ENCODE data around the gene THAP11. TPM values are rescaled to one million over a fixed set of nuclear protein-coding genes. Genes with fewer than 3 reads are reported as not detected.

Gene THAP11
- total RNA-seq, 2 experiments from 2014 or later: 31.2 to 32.1 TPM

GRCh38 chr16:67878846-67879245, 36.7 kb downstream of the THAP11 start:
- intact Hi-C loops (cut with DNase I, micrococcal nuclease): no loop called here
- Histone ChIP-seq H3K27ac (ENCODE audit: low read depth in 1 of 2, low read length in 2 of 2) (no peak overlapping the region), H3K9me3 (ENCODE audit: control insufficient read depth in 1 of 2, insufficient read depth in 1 of 2, low read length in 2 of 2) (no peaks in the 10 kb centered on the region), H3K4me3 (ENCODE audit: low read length) (no peak overlapping the region), H3K27me3 (ENCODE audit: control insufficient read depth in 1 of 2, insufficient read depth in 2 of 2, low read length in 2 of 2) (no peaks in the 10 kb centered on the region), H3K36me3 (ENCODE audit: insufficient read depth, low read length) (peaks cover 83% of the 10 kb centered on the region), H3K4me1 (ENCODE audit: insufficient read depth, low read length) (peaks cover 28% of the 10 kb centered on the region)
- Mint-ChIP-seq H3K27me3 (no peaks in the 10 kb centered on the region), H3K4me3 (no peak overlapping the region), H3K4me1 (ENCODE audit: low read depth) (peaks cover 21% of the 10 kb centered on the region), H3K36me3 (ENCODE audit: low read depth) (peaks cover 97% of the 10 kb centered on the region), H3K9me3 (no peaks in the 10 kb centered on the region), H3K27ac (no peak overlapping the region)
- POLR2A ChIA-PET: interaction anchor here (1.0 kb wide), 1 partner anchor 34 kb away, joined by 3 read pairs; no protein-coding TSS in a partner anchor
- DNase-seq (no peak), ATAC-seq (ENCODE audit: poor library complexity) (no peak)
- CTCF ChIA-PET: no interaction called here
- TF ChIP-seq CTCF (IDR thresholded peaks at IDR 0.05): no peak

GRCh38 chr16:67879462-67879861, 37.3 kb downstream of the THAP11 start:
- no peak for TF ChIP-seq CTCF (IDR thresholded peaks at IDR 0.05)
- H3K36me3 Mint-ChIP-seq (ENCODE audit: low read depth): peaks cover 97% of the 10 kb centered on the region

DNA sequence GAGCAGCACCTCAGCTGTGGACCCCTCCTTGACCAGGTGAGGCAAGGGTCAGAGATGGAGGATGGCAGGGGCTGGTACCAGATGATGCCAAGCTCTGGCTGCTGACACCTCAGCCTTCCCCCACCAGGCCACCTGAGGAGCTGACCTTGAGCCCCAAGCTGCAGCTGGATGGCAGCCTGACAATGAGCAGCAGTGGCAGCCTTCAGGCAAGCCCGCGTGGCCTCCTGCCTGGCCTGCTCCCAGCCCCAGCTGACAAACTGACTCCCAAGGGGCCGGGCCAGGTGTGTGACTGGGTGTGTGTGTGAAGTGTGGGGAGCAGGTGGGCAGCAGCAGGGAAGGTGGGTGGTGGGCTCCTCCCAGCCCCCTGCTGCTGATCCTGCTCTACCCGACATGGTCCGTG, 37.8 kb downstream of the THAP11 start:
- peaks cover 100% of the 10 kb centered on the region for H3K36me3 Mint-ChIP-seq (ENCODE audit: low read depth)
- POLR2A ChIA-PET: interaction anchor here (0.5 kb wide), 1 partner anchor 56 kb away, joined by 3 read pairs; no protein-coding TSS in a partner anchor
- H3K27me3 Mint-ChIP-seq: no peaks in the 10 kb centered on the region

More at GRCh38 chr16:67879462-67879861, 37.3 kb downstream of the THAP11 start:
- H3K4me1 Mint-ChIP-seq (ENCODE audit: low read depth): peaks cover 15% of the 10 kb centered on the region
- no peak overlapping the region for H3K4me3 ChIP-seq (ENCODE audit: low read length)
- ChIA-PET POLR2A (interaction anchor here (0.5 to 1.0 kb wide), 2 partner anchors 35 to 57 kb away, joined by 3 read pairs; no protein-coding TSS in a partner anchor), CTCF (no interaction called here)
- H3K27me3 Mint-ChIP-seq: no peaks in the 10 kb centered on the region
- no peaks in the 10 kb centered on the region for H3K27me3 ChIP-seq (ENCODE audit: control insufficient read depth in 1 of 2, insufficient read depth in 2 of 2, low read length in 2 of 2)
- DNase-seq (no peak), ATAC-seq (ENCODE audit: poor library complexity) (no peak)
- H3K4me1 ChIP-seq (ENCODE audit: insufficient read depth, low read length): peaks cover 22% of the 10 kb centered on the region
- H3K27ac ChIP-seq (ENCODE audit: low read depth in 1 of 2, low read length in 2 of 2): no peak overlapping the region
- no peak overlapping the region for H3K27ac Mint-ChIP-seq
- no peaks in the 10 kb centered on the region for H3K9me3 ChIP-seq (ENCODE audit: control insufficient read depth in 1 of 2, insufficient read depth in 1 of 2, low read length in 2 of 2)
- intact Hi-C loops (cut with DNase I, micrococcal nuclease): no loop called here
- H3K36me3 ChIP-seq (ENCODE audit: insufficient read depth, low read length): peaks cover 89% of the 10 kb centered on the region
- H3K9me3 Mint-ChIP-seq: no peaks in the 10 kb centered on the region
- H3K4me3 Mint-ChIP-seq: no peak overlapping the region

More for the DNA sequence above, 37.8 kb downstream of the THAP11 start:
- Histone ChIP-seq H3K4me1 (ENCODE audit: insufficient read depth, low read length) (peaks cover 17% of the 10 kb centered on the region), H3K27ac (ENCODE audit: low read depth in 1 of 2, low read length in 2 of 2) (no peak overlapping the region), H3K9me3 (ENCODE audit: control insufficient read depth in 1 of 2, insufficient read depth in 1 of 2, low read length in 2 of 2) (no peaks in the 10 kb centered on the region), H3K4me3 (ENCODE audit: low read length) (no peak overlapping the region), H3K27me3 (ENCODE audit: control insufficient read depth in 1 of 2, insufficient read depth in 2 of 2, low read length in 2 of 2) (no peaks in the 10 kb centered on the region), H3K36me3 (ENCODE audit: insufficient read depth, low read length) (peaks cover 94% of the 10 kb centered on the region)
- Mint-ChIP-seq H3K4me3 (no peak overlapping the region), H3K4me1 (ENCODE audit: low read depth) (peaks cover 12% of the 10 kb centered on the region), H3K27ac (no peak overlapping the region), H3K9me3 (no peaks in the 10 kb centered on the region)
- DNase-seq (no peak), ATAC-seq (ENCODE audit: poor library complexity) (no peak)
- CTCF ChIA-PET: no interaction called here
- intact Hi-C loops (cut with DNase I, micrococcal nuclease): loop anchor here in 1 of 2 experiments (5.0 kb wide), 1 partner anchor 347 kb away; no protein-coding TSS in a partner anchor
- TF ChIP-seq CTCF (IDR thresholded peaks at IDR 0.05): no peak
